ENCODE measurements around the gene SLC35B2. TPM values are rescaled to one million over a fixed set of nuclear protein-coding genes. Genes with fewer than 3 reads are reported as not detected.
A peak's percentile ranks its signal among the peaks of the same experiment; 100 is the strongest.

SLC35B2 gene
- total and polyA plus RNA-seq, 10 of the 15 experiments (the other 5 are each of a cell fraction or from before 2014, with no cell fraction given): 11.3 to 45.4 (median 33.8) TPM

GRCh38 chr6:44255105-44255808 is 2.1 kb downstream of the SLC35B2 start (continued):
- TF ChIP-seq CEBPB (IDR thresholded peaks at IDR 0.05; ENCODE audit: borderline replicate concordance in 1 of 2, low read depth in 2 of 2, low read length in 2 of 2) (no peak), RUNX3 (IDR thresholded peaks at IDR 0.05; ENCODE audit: low read length) (no peak), SRF (IDR thresholded peaks at IDR 0.05; ENCODE audit: low read depth in 2 of 2, low read length in 2 of 2) (no peak), TAF1 (IDR thresholded peaks at IDR 0.05; ENCODE audit: borderline replicate concordance, low read depth, low read length) (no peak), ESRRA (IDR thresholded peaks at IDR 0.05; ENCODE audit: low read length) (no peak), NKRF (conservative IDR thresholded peaks at IDR 0.05) (no peak), POLR2AphosphoS2 (IDR thresholded peaks at IDR 0.05; ENCODE audit: low read depth, low read length) (peak; percentile 41; the same call in 1 of the 2 replicates), BCLAF1 (IDR thresholded peaks at IDR 0.05) (no peak), YY1 (IDR thresholded peaks at IDR 0.05; ENCODE audit: low read depth, low read length) (no peak), IRF4 (IDR thresholded peaks at IDR 0.05; ENCODE audit: low read depth, low read length) (no peak), TCF12 (IDR thresholded peaks at IDR 0.05; ENCODE audit: low read depth, low read length) (no peak), ZNF274 (IDR thresholded peaks at IDR 0.05; ENCODE audit: insufficient read depth, insufficient read length) (no peak)

Measured in GM12878 (cell line).